ENCODE results near the gene KIAA0319L. TPM values are rescaled to one million over a fixed set of nuclear protein-coding genes. Genes with fewer than 3 reads are reported as not detected.

The KIAA0319L gene
- total RNA-seq, 4 donors from 2014 or later: 33.4 to 60.9 (median 44.9) TPM

- WGBS, 2 donors: 50 to 58% methylated on average over 2 of the region's 2 CpGs
- H3K4me3 ChIP-seq (ENCODE audit: low read depth, poor library complexity, severe bottlenecking): no peak overlapping the region
- TF ChIP-seq POLR2A (IDR thresholded peaks at IDR 0.05): no peak
- no peak for TF ChIP-seq CTCF (IDR thresholded peaks at IDR 0.05)
- intact Hi-C loops (cut with DNase I; ENCODE audit: low total_unique reads): no loop called here
- DNase-seq (ENCODE audit: low spot score in 2 of 2): no peak
These were observed 56.8 kb downstream of the KIAA0319L start for GRCh38 chr1:35500439-35500838.

- WGBS, 2 donors: 50 to 56% methylated on average over 3 of the region's 3 CpGs
- H3K4me3 ChIP-seq (ENCODE audit: low read depth, poor library complexity, severe bottlenecking): no peak overlapping the region
- intact Hi-C loops (cut with DNase I; ENCODE audit: low total_unique reads): no loop called here
- TF ChIP-seq CTCF (IDR thresholded peaks at IDR 0.05) (no peak), POLR2A (IDR thresholded peaks at IDR 0.05) (no peak)
- no peak for DNase-seq (ENCODE audit: low spot score in 2 of 2)
These were observed 57.5 kb downstream of the KIAA0319L start for GRCh38 chr1:35499652-35500176.

GRCh38 chr1:35499231-35499630 is 58.0 kb downstream of the KIAA0319L start:
- 86 to 89% methylated on average over 4 of the region's 4 CpGs for WGBS, 2 donors
- TF ChIP-seq CTCF (IDR thresholded peaks at IDR 0.05): no peak
- TF ChIP-seq POLR2A (IDR thresholded peaks at IDR 0.05): no peak
- intact Hi-C loops (cut with DNase I; ENCODE audit: low total_unique reads): no loop called here
- DNase-seq (ENCODE audit: low spot score in 2 of 2): no peak
- no peak overlapping the region for H3K4me3 ChIP-seq (ENCODE audit: low read depth, poor library complexity, severe bottlenecking)

- DNase-seq (ENCODE audit: low spot score in 2 of 2): no peak
- intact Hi-C loops (cut with DNase I; ENCODE audit: low total_unique reads): no loop called here
- H3K4me3 ChIP-seq (ENCODE audit: low read depth, poor library complexity, severe bottlenecking): no peak overlapping the region
- whole genome bisulfite sequencing, 2 donors: 62 to 79% methylated on average over 2 of the region's 2 CpGs
- TF ChIP-seq CTCF (IDR thresholded peaks at IDR 0.05) (no peak), POLR2A (IDR thresholded peaks at IDR 0.05) (no peak)
These were observed 59.6 kb downstream of the KIAA0319L start for GRCh38 chr1:35497571-35497970.

GRCh38 chr1:35490250-35490649 is 67.0 kb downstream of the KIAA0319L start:
- WGBS, 2 donors: 97 to 100% methylated on average over 1 of the region's 1 CpG

More at GRCh38 chr1:35490250-35490649, 67.0 kb downstream of the KIAA0319L start:
- intact Hi-C loops (cut with DNase I; ENCODE audit: low total_unique reads): no loop called here
- no peak overlapping the region for H3K4me3 ChIP-seq (ENCODE audit: low read depth, poor library complexity, severe bottlenecking)
- TF ChIP-seq POLR2A (IDR thresholded peaks at IDR 0.05) (no peak), CTCF (IDR thresholded peaks at IDR 0.05) (no peak)
- no peak for DNase-seq (ENCODE audit: low spot score in 2 of 2)
